NCI-H2227 treated with DMSO at 0.1 percent for 48 hours (cell line): Measurements from ENCODE around the gene SYNPO2.
"Not testable (repeated sequence)": the region's sequence is repeated elsewhere in the genome, so short reads cannot be mapped to it uniquely, and the experiment has no call there.

Experiments used
- DNase-seq: peaks from one replicate; lab custom pipeline; 2025; lab: John Stamatoyannopoulos, UW

The SYNPO2 gene

DNA sequence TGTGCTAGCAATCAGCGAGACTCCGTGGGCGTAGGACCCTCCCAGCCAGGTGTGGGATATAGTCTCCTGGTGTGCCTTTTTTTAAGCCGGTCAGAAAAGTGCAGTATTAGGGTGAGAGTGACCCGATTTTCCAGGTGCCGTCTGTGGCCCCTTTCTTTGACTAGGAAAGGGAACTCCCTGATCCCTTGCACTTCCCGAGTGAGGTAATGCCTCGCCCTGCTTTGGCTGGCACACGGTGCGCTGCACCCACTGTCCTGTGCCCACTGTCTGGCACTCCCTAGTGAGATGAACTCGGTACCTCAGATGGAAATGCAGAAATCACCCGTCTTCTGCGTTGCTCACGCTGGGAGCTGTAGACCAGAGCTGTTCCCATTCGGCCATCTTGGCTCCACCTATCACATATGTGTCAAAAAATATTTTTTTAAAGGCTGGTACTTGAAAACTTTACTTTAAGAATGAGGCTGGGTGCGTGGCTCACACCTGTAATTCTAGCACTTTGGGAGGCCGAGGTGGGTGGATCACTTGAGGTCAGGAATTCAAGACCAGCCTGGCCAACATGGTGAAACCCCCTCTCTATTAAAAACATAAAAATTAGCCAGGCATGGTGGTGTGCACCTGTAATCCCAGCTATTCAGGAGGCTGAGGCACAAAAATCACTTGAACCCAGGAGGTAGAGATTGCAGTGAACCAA, 179.2 kb downstream of the SYNPO2 start:
- DNase-seq = not testable (repeated sequence)

DNA sequence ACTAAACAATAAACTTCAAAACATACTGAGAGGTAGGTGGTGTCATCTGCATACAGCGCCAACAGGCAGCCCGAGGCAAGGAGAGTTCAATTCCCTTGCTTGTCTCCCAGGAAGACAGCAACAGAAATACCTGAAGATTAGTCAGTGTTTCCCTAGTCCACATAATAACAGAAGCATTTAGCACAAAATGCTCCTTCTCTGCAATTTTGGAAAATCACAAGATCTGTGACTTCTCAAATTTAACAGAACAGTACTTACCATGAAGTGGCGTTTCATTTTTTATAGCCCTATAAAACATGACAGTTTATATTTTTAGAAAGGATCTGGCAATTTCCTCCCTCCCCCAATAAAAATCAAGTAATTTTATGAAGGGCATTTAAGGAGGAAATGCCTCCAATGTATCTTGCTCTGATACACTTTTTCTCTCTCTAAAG, 179.9 kb downstream of the SYNPO2 start:
- no peak for DNase-seq

DNA sequence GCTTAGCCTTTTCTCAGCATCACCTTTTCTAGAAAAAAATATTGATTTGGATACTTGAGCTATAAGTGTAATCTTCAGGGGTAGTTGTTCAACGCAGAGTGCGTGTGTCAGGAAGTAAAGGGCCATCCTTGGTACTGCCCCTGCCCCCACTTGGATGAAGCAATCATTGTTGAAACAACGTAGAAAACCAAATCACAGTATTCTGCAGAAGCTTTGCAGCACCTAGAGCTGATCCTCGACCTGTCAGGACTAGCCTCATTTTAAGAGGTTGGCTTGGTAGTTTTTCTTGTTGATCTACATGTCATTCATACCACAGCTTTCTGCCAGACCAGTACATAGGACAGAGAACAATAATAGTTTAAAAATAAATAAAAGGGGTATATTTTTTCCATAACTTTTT, 181.6 kb downstream of the SYNPO2 start:
- no peak for DNase-seq

DNA sequence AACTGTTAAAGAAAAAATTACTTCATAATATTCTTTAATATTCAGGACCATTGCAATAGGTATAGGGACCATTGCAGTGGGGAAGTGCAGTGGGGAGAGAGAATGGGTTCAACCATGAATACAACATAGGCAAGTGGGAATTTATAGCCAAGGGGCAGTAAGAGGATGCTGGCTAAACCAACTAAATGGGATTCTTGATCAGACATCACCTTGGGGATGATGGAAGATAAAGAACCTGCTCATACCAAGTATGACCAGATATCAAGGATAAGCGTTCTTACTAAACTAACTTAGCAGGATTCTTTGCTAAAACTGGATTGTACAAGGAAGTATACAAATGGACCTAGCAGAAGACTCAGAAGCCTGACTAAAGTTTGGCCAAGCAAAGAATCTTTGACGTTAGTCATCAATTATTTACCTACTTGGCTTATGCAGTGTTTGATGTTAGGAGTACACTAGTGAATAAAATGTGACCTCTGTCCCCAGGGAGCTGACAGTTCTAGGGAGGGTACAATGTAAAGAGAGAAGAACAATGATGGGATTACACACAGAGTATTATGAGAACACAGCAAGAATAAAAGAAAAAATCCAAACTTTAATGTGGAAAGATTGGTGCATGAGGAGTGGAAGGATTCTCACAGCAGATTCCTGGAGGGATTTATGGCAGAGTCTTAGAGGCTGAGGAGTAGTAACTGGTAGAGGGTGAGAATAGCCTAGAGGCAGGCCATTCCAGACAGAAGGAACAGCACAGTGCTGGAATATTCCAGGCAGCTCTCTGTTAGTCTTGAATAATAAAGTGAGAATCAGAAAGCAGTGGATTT, 192.3 kb downstream of the SYNPO2 start:
- no peak for DNase-seq

DNA sequence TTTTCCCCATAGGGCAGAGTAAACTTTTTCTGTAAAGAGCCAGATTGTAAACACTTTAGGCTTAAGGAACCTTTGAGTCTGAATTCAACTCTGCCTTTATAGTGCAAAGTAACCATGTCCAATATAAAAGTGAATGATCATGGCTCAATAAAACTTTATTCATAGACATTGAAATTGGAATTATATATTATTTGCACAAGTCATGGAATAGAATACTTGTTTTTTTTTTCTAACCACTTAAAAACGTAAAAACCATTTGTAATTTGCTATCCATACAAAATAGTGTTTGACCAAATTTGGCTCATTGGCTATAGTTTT, 192.8 kb downstream of the SYNPO2 start:
- DNase-seq = no peak

DNA sequence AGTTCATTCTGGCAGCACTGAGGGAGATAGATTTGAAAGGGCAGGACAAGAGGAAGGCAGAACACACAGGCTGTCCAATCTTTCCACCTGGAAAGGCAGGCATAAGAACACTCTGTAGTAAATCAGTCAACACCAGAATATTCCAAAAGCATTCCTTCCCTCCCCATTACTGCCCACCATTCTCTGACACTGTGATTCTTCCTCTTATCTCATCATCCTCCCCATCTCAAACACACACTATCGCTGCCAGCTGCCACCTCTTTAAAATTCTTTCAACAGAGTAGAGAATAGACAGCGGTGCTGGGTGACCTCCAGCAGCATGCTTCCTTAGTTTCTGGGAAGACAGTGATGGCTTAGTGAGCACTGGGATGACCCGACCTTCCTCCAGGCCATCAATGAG, 193.3 kb downstream of the SYNPO2 start:
- DNase-seq = no peak

DNA sequence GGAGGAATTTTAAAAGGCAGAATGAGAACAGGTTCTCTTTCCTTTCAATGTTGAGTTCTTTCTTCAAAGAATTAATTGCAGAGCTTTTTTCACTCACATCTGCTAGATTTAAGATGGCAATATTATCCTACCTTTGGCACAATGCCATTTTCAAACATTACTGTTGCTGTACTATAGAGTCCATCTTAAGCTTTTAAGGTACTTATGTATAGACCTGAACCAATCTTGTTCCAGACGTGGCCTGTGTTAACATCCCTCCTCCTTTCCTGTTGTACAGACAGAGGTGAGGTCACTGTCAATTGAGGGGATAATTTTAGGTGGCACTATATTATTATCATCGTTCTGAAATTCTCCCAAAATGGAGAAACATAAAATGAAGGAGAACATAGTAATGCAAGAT, 194.0 kb downstream of the SYNPO2 start:
- peak; percentile 91 for DNase-seq

DNA sequence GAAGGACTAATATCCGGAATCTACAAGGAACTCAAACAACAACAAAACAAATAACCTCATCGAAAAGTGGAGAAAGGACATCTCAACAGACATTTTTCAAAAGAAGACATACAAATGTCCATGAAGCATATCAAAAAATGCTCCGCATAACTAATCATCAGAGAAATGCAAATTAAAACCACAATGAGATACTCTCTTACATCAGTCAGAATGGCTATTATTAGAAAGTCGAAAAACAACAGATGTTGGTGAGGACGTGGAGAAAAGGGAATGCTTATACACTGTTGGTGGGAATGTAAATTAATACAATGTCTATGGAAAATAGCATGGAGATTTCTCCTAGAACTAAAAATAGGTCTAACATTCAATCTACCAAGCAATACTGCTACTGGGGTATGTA, 195.9 kb downstream of the SYNPO2 start:
- DNase-seq = no peak

DNA sequence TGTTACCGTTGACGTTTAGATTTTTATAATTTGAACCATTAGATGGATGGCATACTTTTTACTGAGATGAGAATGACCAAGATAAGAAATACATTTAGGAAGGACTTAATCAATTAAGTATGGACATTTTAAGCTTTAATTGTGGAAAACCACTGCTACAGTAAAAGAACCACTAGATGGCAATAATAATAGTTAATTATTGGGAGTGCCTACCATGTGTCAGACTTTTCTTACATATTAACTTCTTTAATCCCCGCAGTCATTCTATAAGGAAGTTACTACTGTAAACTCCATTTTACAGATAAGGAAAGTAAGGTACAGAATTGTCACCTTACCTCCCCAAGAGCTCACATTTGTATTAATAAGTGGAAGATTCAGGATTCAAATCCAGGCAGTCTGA, 198.5 kb downstream of the SYNPO2 start:
- DNase-seq = no peak

DNA sequence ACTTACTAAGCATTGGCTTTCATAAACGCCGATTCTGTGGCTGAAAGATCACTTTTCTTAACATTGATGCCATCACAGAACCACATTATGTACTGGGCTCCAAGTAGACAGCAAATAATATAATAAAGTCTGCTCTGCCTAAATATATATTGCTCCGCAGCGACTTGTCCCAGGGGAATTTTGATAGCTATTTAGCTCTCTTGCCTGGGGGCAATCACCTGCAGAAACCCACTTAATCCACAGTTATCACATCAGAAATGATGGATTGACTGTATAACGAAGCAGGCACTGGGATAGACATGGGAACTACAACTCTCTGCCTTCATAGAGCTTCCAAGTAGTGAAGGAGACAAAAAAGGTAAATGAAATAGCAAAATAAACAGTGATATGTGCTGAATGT, 199.0 kb downstream of the SYNPO2 start:
- no peak for DNase-seq

DNA sequence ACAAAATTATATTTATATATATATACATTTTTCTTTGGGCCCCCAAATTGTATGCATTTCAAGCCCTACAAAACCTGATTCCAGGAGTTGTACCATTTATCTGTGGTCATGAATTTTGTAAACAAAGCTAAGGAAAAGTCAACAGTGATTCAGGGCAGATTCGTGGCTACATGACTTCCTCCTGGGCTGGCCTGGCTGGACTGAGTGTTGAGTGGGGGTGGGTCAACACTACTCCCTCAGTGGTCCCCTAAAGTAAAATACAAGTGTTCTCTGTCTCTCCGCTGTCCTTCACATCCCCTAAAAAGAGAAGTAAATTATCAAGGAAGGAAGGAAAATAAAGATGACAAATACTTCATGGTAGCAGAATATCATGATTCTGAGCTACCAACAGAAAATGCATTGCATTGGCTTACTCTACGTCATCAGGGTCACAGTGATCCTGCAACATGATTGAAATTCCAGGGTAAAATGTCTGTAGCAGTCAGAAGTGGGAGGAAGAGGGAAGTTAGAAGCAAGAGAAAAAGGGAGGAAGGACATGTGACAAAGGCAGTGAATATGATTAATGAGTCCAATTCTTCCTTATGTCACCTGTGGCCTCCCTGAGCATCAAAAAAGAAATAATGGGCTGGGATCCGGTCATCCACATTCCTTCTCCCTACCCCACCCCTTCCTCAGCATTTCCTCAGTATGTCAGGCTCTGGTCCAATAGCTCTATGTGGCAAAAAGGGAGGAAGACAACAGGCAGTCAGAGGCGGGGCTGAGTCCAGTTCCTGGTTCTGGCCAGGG, 204.6 kb downstream of the SYNPO2 start:
- no peak for DNase-seq

DNA sequence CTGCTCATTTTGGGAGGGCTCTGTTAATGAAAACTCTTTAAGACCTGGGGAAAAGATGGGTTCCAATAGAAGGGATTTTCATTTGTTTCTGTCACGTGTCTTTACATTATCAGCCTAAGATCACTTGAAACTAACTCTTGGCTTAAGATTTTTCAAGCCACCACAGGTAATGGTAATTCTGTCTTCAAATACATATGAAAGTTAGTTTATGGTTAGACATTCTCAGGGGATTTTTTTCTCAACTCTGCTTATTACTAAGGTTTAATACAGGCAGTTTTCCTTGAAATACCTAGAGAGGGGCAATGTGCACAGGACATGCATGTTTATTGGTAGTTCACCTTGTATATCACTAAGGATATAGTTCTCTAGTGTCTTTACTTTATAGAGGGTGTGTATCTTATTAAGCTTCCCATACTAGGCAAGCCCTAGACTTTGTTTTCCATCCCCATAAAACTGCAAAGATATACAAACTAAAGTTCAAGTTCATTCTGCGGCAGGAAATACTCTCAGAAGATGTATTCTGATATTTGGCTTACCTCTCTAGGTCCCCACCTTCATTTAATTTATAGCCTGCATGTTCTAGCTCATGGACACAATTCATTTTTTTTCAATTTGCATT, 208.7 kb downstream of the SYNPO2 start:
- no peak for DNase-seq

DNA sequence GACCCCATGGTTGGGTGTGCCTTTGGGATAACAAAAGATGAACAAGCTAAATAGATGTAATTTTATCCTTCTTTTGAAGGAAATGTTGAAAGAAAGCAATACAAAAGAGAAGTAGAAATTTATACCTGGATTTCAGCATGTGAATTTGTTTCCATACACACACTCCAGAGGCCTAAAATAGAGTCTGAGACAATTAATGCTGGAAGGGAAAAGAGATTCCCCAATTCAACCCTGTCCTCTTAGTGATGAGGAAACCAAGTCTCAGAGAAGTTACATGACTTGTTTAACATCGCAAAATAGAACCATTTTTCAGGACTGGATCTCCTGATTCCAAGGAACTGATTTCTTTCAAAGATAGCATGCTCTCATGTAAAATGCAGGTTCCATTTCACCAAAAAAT, 209.7 kb downstream of the SYNPO2 start:
- no peak for DNase-seq

DNA sequence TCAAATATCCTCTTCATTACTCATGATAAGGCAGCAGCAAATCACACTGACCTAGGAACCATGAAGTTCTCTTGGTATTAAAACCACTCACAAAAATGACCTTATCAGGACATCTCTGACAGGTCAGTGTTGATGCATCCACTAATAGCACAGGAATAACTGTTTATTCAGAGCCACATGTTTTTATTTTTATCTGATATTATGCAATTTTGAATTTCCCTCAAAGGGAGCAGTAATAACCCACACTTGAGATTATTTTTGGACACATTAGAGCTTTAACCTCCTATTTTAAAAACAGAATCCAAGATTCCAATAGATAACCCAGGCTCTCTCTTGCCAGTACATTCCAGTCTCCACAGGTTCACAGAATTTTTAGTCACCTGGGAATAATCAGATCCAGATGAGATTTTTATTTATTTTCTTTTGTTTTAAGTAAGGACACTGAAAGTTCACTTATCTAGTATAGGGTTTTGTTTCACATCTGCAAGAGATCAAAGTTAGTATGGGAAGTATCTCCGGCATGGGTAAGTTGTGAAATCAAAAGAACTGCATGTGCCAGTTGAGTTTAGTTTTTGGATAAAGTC, 210.7 kb downstream of the SYNPO2 start:
- no peak for DNase-seq

DNA sequence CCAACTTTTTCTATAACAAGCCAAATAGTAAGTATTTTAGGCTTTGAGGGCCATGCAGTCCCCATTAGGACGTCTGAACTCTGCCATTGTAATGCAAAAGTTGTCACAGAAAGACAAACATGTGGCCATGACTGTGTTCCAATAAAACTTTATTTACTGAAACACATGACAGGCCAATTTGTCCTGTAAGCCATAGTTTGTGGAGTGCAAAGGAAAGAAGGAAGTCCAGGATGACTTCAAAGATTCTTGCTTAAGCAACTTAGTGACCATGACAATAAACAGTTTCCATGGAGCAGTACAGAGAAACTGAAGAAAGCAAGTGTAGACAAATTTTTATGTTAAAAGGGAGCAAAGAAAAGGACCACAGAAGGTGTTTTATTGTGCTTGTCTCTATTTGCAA, 212.0 kb downstream of the SYNPO2 start:
- no peak for DNase-seq

DNA sequence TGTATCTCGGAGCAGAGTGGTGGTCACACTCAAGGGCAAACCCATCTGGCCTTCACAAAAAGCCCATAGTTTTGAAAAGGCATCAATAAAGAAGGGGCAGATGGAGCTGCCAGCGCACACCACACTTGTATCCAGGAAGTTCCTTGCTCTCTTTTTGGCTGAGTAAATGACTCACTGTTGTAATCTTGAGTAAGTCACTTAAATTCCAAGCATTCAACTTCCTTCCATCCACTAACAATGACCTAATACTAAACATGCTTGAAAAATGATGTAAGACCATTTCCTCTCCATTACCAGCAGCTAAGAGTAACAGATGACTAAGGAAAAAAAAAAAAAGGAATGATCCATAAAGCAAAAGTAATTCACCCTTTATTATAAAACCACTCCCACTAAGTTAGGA, 214.6 kb downstream of the SYNPO2 start:
- no peak for DNase-seq

DNA sequence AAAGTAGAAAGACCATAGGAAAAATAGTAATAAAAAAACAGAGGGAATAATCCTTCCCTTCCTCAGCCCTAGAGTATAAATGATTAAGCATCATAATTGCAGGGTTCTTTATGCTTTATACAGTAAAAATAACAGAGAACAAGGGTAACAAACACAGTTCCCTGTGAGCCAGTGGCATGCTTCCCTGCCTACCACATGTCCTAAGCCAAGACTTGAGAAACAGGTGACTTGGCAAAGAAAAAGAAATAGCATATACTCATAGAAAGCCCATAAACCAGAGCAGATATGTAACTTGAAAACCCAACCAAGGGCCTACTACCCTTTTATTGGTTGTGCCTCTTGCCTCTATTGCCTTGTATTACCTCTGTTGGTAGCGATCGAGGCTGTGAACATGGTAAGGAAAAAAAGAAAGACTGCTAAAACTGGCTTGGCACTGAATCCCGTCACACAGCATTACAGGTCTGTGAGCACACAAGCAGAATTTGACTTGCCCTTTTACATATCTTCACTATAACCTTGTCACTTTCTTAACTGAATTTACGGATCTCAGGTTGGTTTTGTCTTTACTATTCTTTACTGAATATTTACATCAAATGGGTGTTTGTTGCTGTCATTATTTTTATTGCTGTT, 216.1 kb downstream of the SYNPO2 start:
- DNase-seq = no peak

DNA sequence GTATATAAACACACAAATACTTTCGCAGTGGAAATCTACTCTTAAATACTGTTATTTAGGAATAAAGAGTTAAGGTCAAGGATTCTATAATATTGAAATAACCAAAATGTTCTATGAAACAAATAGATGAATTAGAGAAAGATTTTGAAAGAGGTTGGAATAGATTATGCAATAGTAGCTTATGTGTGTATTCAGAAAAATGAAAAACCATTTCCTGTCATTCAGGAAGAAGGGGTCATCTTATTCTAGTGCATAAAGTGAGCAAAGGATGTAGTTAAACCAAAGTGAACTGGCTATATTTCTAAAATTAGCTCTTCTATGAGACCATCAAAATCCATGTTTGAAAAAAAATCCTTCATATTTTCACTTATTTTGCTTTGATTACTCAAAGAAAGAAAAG, 217.0 kb downstream of the SYNPO2 start:
- DNase-seq = no peak

DNA sequence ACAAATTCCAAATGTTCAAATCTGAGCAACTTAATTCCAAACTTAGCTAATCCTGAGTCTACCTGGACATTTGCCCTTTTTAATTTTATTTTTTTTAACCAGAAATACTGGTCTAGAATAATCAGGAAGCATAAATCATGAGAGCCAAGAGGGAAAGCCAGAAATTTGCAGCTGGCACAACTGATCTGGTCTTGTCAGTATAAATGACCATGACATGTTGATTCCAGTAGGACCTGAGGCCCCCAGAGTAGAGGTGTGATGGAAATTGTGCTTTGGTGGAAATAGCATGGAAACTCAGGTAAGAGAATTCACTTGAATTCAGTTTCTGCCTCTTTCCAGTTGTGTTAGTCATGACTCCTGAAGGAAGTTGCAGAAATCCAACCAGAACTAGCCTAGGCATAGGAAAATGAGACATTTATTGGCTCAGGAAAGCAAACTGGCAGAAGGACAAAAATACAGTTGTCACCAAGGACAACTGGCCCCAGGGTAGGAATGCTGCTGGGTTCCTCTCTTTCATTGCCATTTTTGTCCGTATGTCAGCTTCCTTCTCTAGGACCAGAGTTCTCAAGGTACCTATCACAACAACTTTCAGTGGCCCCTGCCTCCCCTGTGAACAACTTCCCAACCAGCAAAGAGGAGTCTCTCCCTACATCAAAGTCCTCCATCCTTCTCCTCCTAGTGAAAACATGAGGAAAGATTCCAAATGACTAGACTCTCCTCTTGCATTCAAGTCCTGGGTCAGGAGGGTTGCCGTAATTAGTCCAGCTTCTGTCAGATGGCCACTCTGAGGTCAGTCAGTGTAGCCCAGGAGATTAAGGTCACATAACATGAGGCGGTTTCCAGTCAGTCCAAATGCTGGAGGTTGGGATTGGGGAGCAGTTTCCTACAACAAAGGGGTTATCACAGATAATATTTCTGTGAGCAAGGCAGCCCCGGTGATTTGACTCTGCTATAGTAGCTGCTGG, 217.7 kb downstream of the SYNPO2 start:
- no peak for DNase-seq

DNA sequence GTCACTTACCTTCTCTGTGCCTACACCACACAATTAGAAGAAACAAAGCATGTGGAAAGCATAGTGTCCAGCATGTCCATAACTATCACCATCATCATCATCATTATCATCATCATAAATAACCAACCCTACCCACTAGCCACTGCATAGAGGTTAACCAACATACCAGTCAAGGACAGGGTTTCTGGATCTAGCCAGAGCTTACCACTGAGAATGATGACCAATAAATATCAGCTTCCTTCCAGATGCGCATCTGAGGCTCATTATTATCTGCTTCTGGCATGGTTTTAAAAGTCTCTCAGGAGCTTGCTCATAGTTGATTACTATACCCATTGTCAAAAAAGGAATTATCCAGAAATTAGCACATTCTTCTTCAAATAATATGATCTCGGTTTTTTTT, 221.5 kb downstream of the SYNPO2 start:
- no peak for DNase-seq
